Osteoblast (primary cell): ENCODE measurements around the gene TRIM66. TPM values are rescaled to one million over a fixed set of nuclear protein-coding genes. Genes with fewer than 3 reads are reported as not detected.
A peak's percentile ranks its signal among the peaks of the same experiment; 100 is the strongest.

Experiments
- DNase-seq: peaks from one replicate; pipeline ENCODE4 v3.0.0; 2011; ENCODE audit warnings: low spot score, mixed read lengths; ENCODE audit not compliant: insufficient read length; ENCODE audit errors: missing footprints
- H2AFZ ChIP-seq: 2 replicates; pipeline ENCODE4 v1.6.0; 2011; ENCODE audit warnings: mild to moderate bottlenecking, low read length
- H3K27ac ChIP-seq: 2 replicates; pipeline ENCODE4 v1.5.1; 2011; ENCODE audit warnings: mild to moderate bottlenecking, low read depth, low read length, moderate library complexity
- H3K27me3 ChIP-seq: 2 replicates; pipeline ENCODE4 v1.6.0; 2012; ENCODE audit warnings: mild to moderate bottlenecking, control low read depth, inconsistent platforms, low read length, moderate library complexity; ENCODE audit not compliant: insufficient read depth
- H3K36me3 ChIP-seq: 2 replicates; pipeline ENCODE4 v1.5.1; 2011; ENCODE audit warnings: mild to moderate bottlenecking, low read length, control low read depth, moderate library complexity; ENCODE audit not compliant: insufficient read depth
- H3K4me1 ChIP-seq: 2 replicates; pipeline ENCODE4 v1.5.1; 2011; ENCODE audit warnings: mild to moderate bottlenecking, low read length, control low read depth, moderate library complexity; ENCODE audit not compliant: insufficient read depth
- H3K4me2 ChIP-seq: 2 replicates; pipeline ENCODE4 v1.6.0; 2011; ENCODE audit warnings: mild to moderate bottlenecking, low read length; ENCODE audit not compliant: insufficient read depth
- H3K4me3 ChIP-seq: fragments of 200-600 bp; sonication (generic); 3 replicates; pipeline ENCODE4 v1.5.1; 2012; ENCODE audit warnings: mild to moderate bottlenecking, low read length, inconsistent platforms; ENCODE audit not compliant: insufficient read depth
- H3K79me2 ChIP-seq: 2 replicates; pipeline ENCODE4 v1.6.0; 2012; ENCODE audit warnings: mild to moderate bottlenecking, low read length, control low read depth, inconsistent platforms; ENCODE audit not compliant: insufficient read depth
- H3K9me3 ChIP-seq: 2 replicates; pipeline ENCODE4 v1.5.1; 2011; ENCODE audit warnings: low read depth, low read length, control low read depth
- H4K20me1 ChIP-seq: 2 replicates; pipeline ENCODE4 v1.6.0; 2012; ENCODE audit warnings: mild to moderate bottlenecking, low read length, control low read depth; ENCODE audit not compliant: insufficient read depth
- CTCF ChIP-seq: IDR thresholded peaks from 2 replicates; pipeline ENCODE4 v1.5.1; 2011; ENCODE audit warnings: mild to moderate bottlenecking, low read depth, low read length, moderate library complexity; ENCODE audit errors: extremely low read depth
- total RNA-seq: library from RNA; depleted of rRNA; stranded (reverse); fragments of >200 nt; gene quantifications from 2 replicates; pipeline ENCODE4 v1.2.3, GENCODE V29; 2012

TRIM66 gene
- total RNA-seq, 1 donor, result 9.0 TPM

- Histone ChIP-seq H3K9me3 (no peaks in the 10 kb centered on the region), H3K27ac (peak overlapping the region; percentile 66), H3K36me3 (peaks cover 29% of the 10 kb centered on the region), H3K4me1 (peaks cover 22% of the 10 kb centered on the region), H3K4me2 (no peak overlapping the region), H2AFZ (no peak overlapping the region), H4K20me1 (peaks cover 2% of the 10 kb centered on the region), H3K27me3 (no peaks in the 10 kb centered on the region), H3K4me3 (no peak overlapping the region), H3K79me2 (no peaks in the 10 kb centered on the region)
- no peak for TF ChIP-seq CTCF
- DNase-seq, result peak; percentile 93
Observed at GRCh38 chr11:8709002-8709672, 26.7 kb upstream of the TRIM66 start.

DNA sequence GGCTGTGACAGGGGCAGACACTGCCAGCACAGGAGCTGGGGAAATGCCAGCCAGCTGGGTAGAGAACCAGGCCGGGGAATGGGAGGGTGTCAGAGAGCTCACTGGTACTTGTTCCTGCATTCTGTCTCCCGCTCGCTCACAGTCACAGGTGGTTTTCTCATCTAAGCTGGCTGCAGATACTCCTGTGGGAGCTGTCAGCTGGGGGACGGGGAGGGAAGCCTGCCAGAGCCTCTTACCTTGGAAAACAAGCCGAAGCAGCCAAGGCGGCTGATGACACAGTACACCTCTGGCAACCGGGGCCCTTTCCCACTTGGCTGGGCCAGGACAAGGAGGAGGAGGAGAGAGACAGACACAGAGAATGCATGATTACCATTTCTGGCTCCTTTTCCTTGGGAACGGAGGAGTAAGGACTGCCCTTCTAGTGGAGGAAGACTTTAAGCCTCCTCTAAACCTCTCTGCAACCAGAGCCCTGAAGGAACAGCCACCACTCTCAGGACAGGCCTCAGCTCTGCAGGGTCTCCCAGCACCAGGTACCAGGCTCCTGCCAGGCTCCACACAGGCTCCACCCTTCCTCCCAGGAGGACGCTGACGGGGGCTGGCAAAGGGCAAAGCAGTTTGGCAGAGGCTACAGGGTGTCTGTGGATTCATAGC lies 25.2 kb upstream of the TRIM66 start:
- peaks cover 2% of the 10 kb centered on the region for H4K20me1 ChIP-seq
- no peaks in the 10 kb centered on the region for H3K27me3 ChIP-seq
- H3K9me3 ChIP-seq, result no peaks in the 10 kb centered on the region
- no peaks in the 10 kb centered on the region for H3K79me2 ChIP-seq
- no peak for TF ChIP-seq CTCF
- no peak overlapping the region for H3K4me3 ChIP-seq
- peaks cover 21% of the 10 kb centered on the region for H3K36me3 ChIP-seq
- H3K4me1 ChIP-seq, result peaks cover 22% of the 10 kb centered on the region
- peak; percentile 69 for DNase-seq
- H3K27ac ChIP-seq, result peak overlapping the region; percentile 56
- no peak overlapping the region for H3K4me2 ChIP-seq
- no peak overlapping the region for H2AFZ ChIP-seq

DNA sequence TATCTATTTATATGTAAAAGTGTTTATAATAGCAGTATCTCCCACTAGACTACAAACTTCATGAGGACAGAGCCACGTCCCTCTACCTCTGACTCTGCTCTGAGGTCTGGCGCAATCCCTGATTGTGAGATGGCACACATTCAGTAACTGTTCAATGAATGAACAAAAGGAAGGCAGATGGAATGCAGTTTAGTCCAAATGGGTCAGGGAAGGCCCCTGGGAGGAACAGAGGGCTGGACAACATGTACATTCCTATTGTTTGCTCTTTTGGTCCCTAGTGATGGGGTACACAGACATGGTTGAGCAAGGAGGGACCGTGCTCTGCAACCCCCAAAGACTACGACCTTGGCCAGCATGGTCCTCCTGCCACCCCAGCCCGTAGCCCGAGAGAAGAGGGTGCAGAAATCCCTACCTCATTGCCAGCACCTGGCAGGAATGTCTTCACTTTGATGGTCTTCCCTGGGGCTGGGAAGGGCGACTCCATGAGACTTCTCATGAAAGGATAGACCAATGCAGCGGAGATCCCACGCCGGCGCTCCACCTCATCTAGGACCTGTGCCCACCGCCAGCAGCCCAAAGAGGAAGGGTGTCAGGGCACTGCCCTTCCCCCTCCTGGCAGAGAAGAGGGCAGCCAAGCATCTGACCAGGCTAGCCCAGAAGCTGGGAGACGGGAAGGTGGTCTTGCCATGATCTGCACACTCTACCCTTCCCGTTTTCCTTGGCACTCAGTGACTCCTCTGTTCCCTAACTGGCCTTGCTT lies 24.4 kb upstream of the TRIM66 start:
- Histone ChIP-seq H3K27ac (no peak overlapping the region), H3K9me3 (no peaks in the 10 kb centered on the region), H3K4me3 (no peak overlapping the region), H3K79me2 (no peaks in the 10 kb centered on the region), H3K4me1 (peaks cover 22% of the 10 kb centered on the region), H3K36me3 (peaks cover 24% of the 10 kb centered on the region), H4K20me1 (peaks cover 2% of the 10 kb centered on the region), H3K4me2 (no peak overlapping the region), H3K27me3 (no peaks in the 10 kb centered on the region), H2AFZ (no peak overlapping the region)
- no peak for TF ChIP-seq CTCF
- peak; percentile 42 for DNase-seq

DNA sequence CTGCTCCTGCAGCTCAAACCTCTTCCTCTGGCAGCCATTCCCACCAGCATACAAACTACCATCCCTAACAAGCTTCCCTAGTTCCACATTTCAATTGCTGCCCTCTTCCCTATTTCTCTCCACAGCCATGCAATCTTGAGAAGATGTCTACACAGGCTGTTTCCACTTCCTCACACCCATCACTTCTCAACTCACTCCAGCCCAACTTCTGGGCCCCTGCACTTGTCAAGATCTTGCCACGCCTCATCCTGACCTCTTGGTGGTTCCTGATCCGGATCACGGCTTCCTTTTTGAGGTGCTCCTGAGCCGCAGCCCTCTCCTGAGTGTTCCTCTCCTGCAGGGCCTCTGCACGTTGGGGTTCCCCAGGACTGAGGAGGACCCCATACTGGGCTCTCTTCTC lies 22.7 kb upstream of the TRIM66 start:
- no peak overlapping the region for H3K27ac ChIP-seq
- TF ChIP-seq CTCF, result no peak
- H3K79me2 ChIP-seq, result no peaks in the 10 kb centered on the region
- H3K9me3 ChIP-seq, result no peaks in the 10 kb centered on the region
- peaks cover 2% of the 10 kb centered on the region for H4K20me1 ChIP-seq
- DNase-seq, result no peak
- no peak overlapping the region for H3K4me2 ChIP-seq
- H3K4me1 ChIP-seq, result peaks cover 26% of the 10 kb centered on the region
- no peaks in the 10 kb centered on the region for H3K27me3 ChIP-seq
- H2AFZ ChIP-seq, result no peak overlapping the region
- H3K36me3 ChIP-seq, result peaks cover 22% of the 10 kb centered on the region
- H3K4me3 ChIP-seq, result no peak overlapping the region
